Liver (tissue), 9 donors: Measurements from ENCODE around the gene SAV1. TPM values are rescaled to one million over a fixed set of nuclear protein-coding genes. Genes with fewer than 3 reads are reported as not detected.

Experiments
- DNase-seq: peaks from one replicate; pipeline ENCODE4 v3.0.0-alpha.2; 2017; ENCODE audit warnings: low spot score
- H3K27ac ChIP-seq, 2 donors: one replicate each; pipeline ENCODE4 v1.7.0; 2013; ENCODE audit warnings: inconsistent platforms in 2 of 2, low read length in 2 of 2, control low read depth in 1 of 2, low read depth in 1 of 2, mild to moderate bottlenecking in 1 of 2
- H3K27me3 ChIP-seq, 4 donors: one replicate each; pipeline versions ENCODE4 v1.6.1 to v1.7.0; 2013; ENCODE audit warnings: low read length in 3 of 4, inconsistent platforms in 1 of 4, mild to moderate bottlenecking in 1 of 4, moderate library complexity in 1 of 4; ENCODE audit not compliant: control insufficient read depth in 4 of 4, insufficient read depth in 4 of 4
- H3K36me3 ChIP-seq, 4 donors: one replicate each; pipeline versions ENCODE4 v1.6.1 to v1.7.0; 2013; ENCODE audit warnings: low read length in 3 of 4, mild to moderate bottlenecking in 3 of 4, low read depth in 1 of 4, moderate library complexity in 1 of 4; ENCODE audit not compliant: control insufficient read depth in 4 of 4, insufficient read depth in 3 of 4
- H3K4me1 ChIP-seq, 4 donors: one replicate each; pipeline versions ENCODE4 v1.6.1 to v1.7.0; 2013; ENCODE audit warnings: low read length in 3 of 4, mild to moderate bottlenecking in 3 of 4, moderate library complexity in 1 of 4; ENCODE audit not compliant: control insufficient read depth in 4 of 4, insufficient read depth in 4 of 4
- H3K4me3 ChIP-seq, 3 donors: one replicate each; pipeline versions ENCODE4 v1.6.1 to v1.7.0; 2013; ENCODE audit warnings: low read length in 3 of 3, control low read depth in 1 of 3, low read depth in 1 of 3, mild to moderate bottlenecking in 1 of 3
- H3K9ac ChIP-seq, 2 donors: one replicate each; pipeline ENCODE4 v1.7.0; 2013; ENCODE audit warnings: low read length in 2 of 2, mild to moderate bottlenecking in 2 of 2, moderate library complexity in 2 of 2, control low read depth in 1 of 2, low read depth in 1 of 2
- H3K9me3 ChIP-seq, 4 donors: one replicate each; pipeline versions ENCODE4 v1.6.1 to v1.7.0; 2013; ENCODE audit warnings: low read length in 3 of 4; ENCODE audit not compliant: control insufficient read depth in 4 of 4
- ATF3 ChIP-seq: IDR thresholded peaks from 2 replicates; pipeline ENCODE4 v1.6.1; 2016; ENCODE audit warnings: antibody characterized with exemption
- CTCF ChIP-seq: fragments of 150-350 bp; IDR thresholded peaks from 2 replicates; pipeline ENCODE4 v1.5.1; 2017; ENCODE audit warnings: improper control_type of control experiment, low read depth, low read length; ENCODE audit not compliant: missing input control
- EGR1 ChIP-seq, 2 donors: IDR thresholded peaks; 2 replicates each; pipeline ENCODE4 v1.6.1; 2016 to 2018; ENCODE audit warnings: antibody characterized with exemption in 2 of 2, low read depth in 2 of 2
- FOXA1 ChIP-seq: IDR thresholded peaks from 2 replicates; pipeline ENCODE4 v1.6.1; 2016; ENCODE audit warnings: antibody characterized with exemption
- FOXA2 ChIP-seq: IDR thresholded peaks from 2 replicates; pipeline ENCODE4 v1.6.1; 2016; ENCODE audit warnings: antibody characterized with exemption
- GABPA ChIP-seq, 2 donors: IDR thresholded peaks in 1 of 2; conservative IDR thresholded peaks in 1 of 2; 2 replicates each; pipeline ENCODE4 v1.6.1; 2016; ENCODE audit warnings: antibody characterized with exemption in 2 of 2, mild to moderate bottlenecking in 1 of 2, moderate library complexity in 1 of 2
- HNF4A ChIP-seq, 2 donors: conservative IDR thresholded peaks; 2 replicates each; pipeline ENCODE4 v1.6.1; 2016; ENCODE audit warnings: antibody characterized with exemption in 2 of 2, mild to moderate bottlenecking in 2 of 2
- HNF4G ChIP-seq: IDR thresholded peaks from 2 replicates; pipeline ENCODE4 v1.6.1; 2016; ENCODE audit warnings: antibody characterized with exemption
- JUND ChIP-seq, 2 donors: IDR thresholded peaks; 2 replicates each; pipeline ENCODE4 v1.6.1; 2016; ENCODE audit warnings: antibody characterized with exemption in 2 of 2
- MAX ChIP-seq: IDR thresholded peaks from 2 replicates; pipeline ENCODE4 v1.6.1; 2016; ENCODE audit warnings: antibody characterized with exemption
- NR2F2 ChIP-seq: IDR thresholded peaks from 2 replicates; pipeline ENCODE4 v1.6.1; 2016; ENCODE audit warnings: antibody characterized with exemption
- RAD21 ChIP-seq, 2 donors: IDR thresholded peaks; 2 replicates each; pipeline ENCODE4 v1.6.1; 2016; ENCODE audit warnings: antibody characterized with exemption in 2 of 2, mild to moderate bottlenecking in 2 of 2
- REST ChIP-seq: IDR thresholded peaks from 2 replicates; pipeline ENCODE4 v1.6.1; 2016; ENCODE audit warnings: antibody characterized with exemption, mild to moderate bottlenecking
- RXRA ChIP-seq, 2 donors: IDR thresholded peaks; 2 replicates each; pipeline ENCODE4 v1.6.1; 2017 to 2018; ENCODE audit warnings: antibody characterized with exemption in 2 of 2, mild to moderate bottlenecking in 1 of 2
- TAF1 ChIP-seq: conservative IDR thresholded peaks from 2 replicates; pipeline ENCODE4 v1.6.1; 2016; ENCODE audit warnings: antibody characterized with exemption, mild to moderate bottlenecking
- ZBTB33 ChIP-seq: IDR thresholded peaks from 2 replicates; pipeline ENCODE4 v1.6.1; 2016; ENCODE audit warnings: antibody characterized with exemption
- WGBS: extraction: QIAGEN DNeasy Blood & Tissue Kit; methylation state at CpG from one replicate; pipeline ENCODE4 v1.1.7; 2013; 5-methylcytosine and 5-hydroxymethylcytosine counted together
- polyA plus RNA-seq, 2 donors: library from polyadenylated mRNA; stranded (reverse) in 1 of 2; unstranded in 1 of 2; fragments of 200-250 nt in 1 of 2; fragments of >200 nt in 1 of 2; fragmentation: Nextera tagmentation in 1 of 2; extraction: Ambion mirVana in 1 of 2; gene quantifications; one replicate each; pipeline versions ENCODE4 v1.2.1 to v1.2.3, GENCODE V29; 2013 to 2015
- total RNA-seq, 2 donors: library from RNA; depleted of rRNA; stranded (reverse); fragments of >200 nt; gene quantifications; one replicate each; pipeline ENCODE4 v1.2.3, GENCODE V29; 2014
- donor health status: healthy.
- donor health status: healthy.
- donor health status: healthy.
- donor health status: healthy.
- donor health status: healthy.

SAV1 gene
- total and polyA plus RNA-seq, 4 donors, result 4.9 to 14.0 (median 7.9) TPM

- no peak overlapping the region for H3K4me3 ChIP-seq
- no peak for TF ChIP-seq NR2F2
- no peak for TF ChIP-seq FOXA1
- no peak for TF ChIP-seq MAX
- TF ChIP-seq RAD21 (IDR thresholded peaks at IDR 0.05), result peak; percentile 71 to 72
- peak; percentile 50 for TF ChIP-seq CTCF
- TF ChIP-seq JUND (IDR thresholded peaks at IDR 0.05), result no peak
- TF ChIP-seq ATF3, result no peak
- no peaks in the 10 kb centered on the region for H3K36me3 ChIP-seq
- DNase-seq, result no peak
- H3K4me1 ChIP-seq, result no peaks in the 10 kb centered on the region
- no peaks in the 10 kb centered on the region for H3K9me3 ChIP-seq
- H3K9ac ChIP-seq, result no peak overlapping the region
- H3K27me3 ChIP-seq, result no peaks in the 10 kb centered on the region
- 76% methylated on average over 2 of the region's 2 CpGs for WGBS
- H3K27ac ChIP-seq, result no peak overlapping the region
These were observed 46.5 kb upstream of the SAV1 start for GRCh38 chr14:50714450-50715073.

- Histone ChIP-seq H3K4me3 (no peak overlapping the region), H3K27ac (no peak overlapping the region), H3K9me3 (no peaks in the 10 kb centered on the region), H3K9ac (no peak overlapping the region), H3K36me3 (no peaks in the 10 kb centered on the region), H3K27me3 (no peaks in the 10 kb centered on the region), H3K4me1 (no peaks in the 10 kb centered on the region)
- TF ChIP-seq RAD21 (IDR thresholded peaks at IDR 0.05) (no peak), NR2F2 (no peak), HNF4A (conservative IDR thresholded peaks at IDR 0.05) (no peak), HNF4G (no peak), ATF3 (no peak), EGR1 (IDR thresholded peaks at IDR 0.05; ENCODE audit: low read depth in 2 of 2) (no peak), FOXA2 (no peak), MAX (no peak), GABPA (IDR thresholded peaks at IDR 0.05 in 1 of 2, conservative IDR thresholded peaks at IDR 0.05 in 1 of 2) (no peak), TAF1 (no peak), JUND (IDR thresholded peaks at IDR 0.05) (no peak), REST (no peak), ZBTB33 (no peak), RXRA (IDR thresholded peaks at IDR 0.05) (no peak)
- DNase-seq, result no peak
- 93% methylated on average over 3 of the region's 3 CpGs for WGBS
These were observed 42.9 kb upstream of the SAV1 start for GRCh38 chr14:50711043-50711442.
